ENCODE measurements around the gene RNF214. TPM values are rescaled to one million over a fixed set of nuclear protein-coding genes. Genes with fewer than 3 reads are reported as not detected.

Gene RNF214
- total and polyA plus RNA-seq, 8 donors = 6.7 to 21.6 (median 11.0) TPM

GRCh38 chr11:117300283-117300663 lies 67.8 kb downstream of the RNF214 start:
- H3K27ac ChIP-seq = peak overlapping the region in 4 of 5 donors; percentile 4 to 18 (median 14)
- TF ChIP-seq CTCF (IDR thresholded peaks at IDR 0.05) (no peak), POLR2AphosphoS5 (IDR thresholded peaks at IDR 0.05) (no peak), POLR2A (IDR thresholded peaks at IDR 0.05) (no peak), EP300 (IDR thresholded peaks at IDR 0.05) (no peak)
- peaks cover 12 to 23% (median 17%) of the 10 kb centered on the region in 4 donors for H3K4me1 ChIP-seq
- H3K4me3 ChIP-seq = peak overlapping the region in 2 of 4 donors; percentile 12 to 21
- peak in 1 of 2 donors; percentile 84 for DNase-seq
- H3K9me3 ChIP-seq = no peaks in the 10 kb centered on the region
- peaks cover 0 to 11% (median 6%) of the 10 kb centered on the region in 4 donors for H3K36me3 ChIP-seq
- H3K27me3 ChIP-seq = no peaks in the 10 kb centered on the region
- 15 to 32% (median 28%) methylated on average over 15 to 17 of the region's 17 CpGs for WGBS, 5 donors
- intact Hi-C loops (cut with DNase I; ENCODE audit: low total_unique reads) = no loop called here

GRCh38 chr11:117300773-117301172 lies 68.3 kb downstream of the RNF214 start:
- Histone ChIP-seq H3K27me3 (no peaks in the 10 kb centered on the region), H3K4me1 (peaks cover 12 to 23% (median 17%) of the 10 kb centered on the region in 4 donors), H3K36me3 (peaks cover 0 to 6% (median under 1%) of the 10 kb centered on the region in 4 donors), H3K9me3 (no peaks in the 10 kb centered on the region), H3K27ac (peak overlapping the region in 2 of 5 donors; percentile 14 to 16), H3K4me3 (peak overlapping the region in 2 of 4 donors; percentile 12 to 21)
- peak in 1 of 2 donors; percentile 35 for DNase-seq
- TF ChIP-seq POLR2AphosphoS5 (IDR thresholded peaks at IDR 0.05) = no peak
- intact Hi-C loops (cut with DNase I; ENCODE audit: low total_unique reads) = no loop called here
- 56 to 81% (median 70%) methylated on average over 5 of the region's 5 CpGs for WGBS, 5 donors

- H3K27me3 ChIP-seq = no peaks in the 10 kb centered on the region
- peaks cover 12 to 23% (median 17%) of the 10 kb centered on the region in 4 donors for H3K4me1 ChIP-seq
- DNase-seq = no peak
- H3K27ac ChIP-seq = no peak overlapping the region
- WGBS, 5 donors = 83 to 95% (median 90%) methylated on average over 6 to 7 of the region's 7 CpGs
- no peaks in the 10 kb centered on the region for H3K9me3 ChIP-seq
- H3K36me3 ChIP-seq = peaks cover 0 to 14% (median 0%) of the 10 kb centered on the region in 4 donors
- TF ChIP-seq CTCF (IDR thresholded peaks at IDR 0.05) (no peak), EP300 (IDR thresholded peaks at IDR 0.05) (no peak), POLR2AphosphoS5 (IDR thresholded peaks at IDR 0.05) (no peak), POLR2A (IDR thresholded peaks at IDR 0.05) (no peak)
- intact Hi-C loops (cut with DNase I; ENCODE audit: low total_unique reads) = no loop called here
- H3K4me3 ChIP-seq = no peak overlapping the region
Observed at GRCh38 chr11:117302228-117302627, 69.8 kb downstream of the RNF214 start.

- 51 to 73% (median 57%) methylated on average over 4 of the region's 4 CpGs for WGBS, 5 donors
- Histone ChIP-seq H3K4me3 (no peak overlapping the region), H3K9me3 (no peaks in the 10 kb centered on the region), H3K27me3 (no peaks in the 10 kb centered on the region), H3K36me3 (peaks cover 0 to 14% (median 0%) of the 10 kb centered on the region in 4 donors), H3K27ac (no peak overlapping the region), H3K4me1 (peaks cover 12 to 23% (median 17%) of the 10 kb centered on the region in 4 donors)
- no peak for DNase-seq
- TF ChIP-seq CTCF (IDR thresholded peaks at IDR 0.05) (no peak), EP300 (IDR thresholded peaks at IDR 0.05) (no peak), POLR2AphosphoS5 (IDR thresholded peaks at IDR 0.05) (no peak), POLR2A (IDR thresholded peaks at IDR 0.05) (no peak)
- intact Hi-C loops (cut with DNase I; ENCODE audit: low total_unique reads) = no loop called here
Observed at GRCh38 chr11:117303101-117303500, 70.6 kb downstream of the RNF214 start.

- Histone ChIP-seq H3K27ac (no peak overlapping the region), H3K9me3 (no peaks in the 10 kb centered on the region), H3K4me1 (peaks cover 12 to 23% (median 17%) of the 10 kb centered on the region in 4 donors), H3K4me3 (no peak overlapping the region), H3K27me3 (no peaks in the 10 kb centered on the region), H3K36me3 (peaks cover 0 to 14% (median 0%) of the 10 kb centered on the region in 4 donors)
- 82 to 86% (median 85%) methylated on average over 5 of the region's 5 CpGs for WGBS, 5 donors
- intact Hi-C loops (cut with DNase I; ENCODE audit: low total_unique reads) = no loop called here
- TF ChIP-seq CTCF (IDR thresholded peaks at IDR 0.05) (no peak), POLR2A (IDR thresholded peaks at IDR 0.05) (no peak), EP300 (IDR thresholded peaks at IDR 0.05) (no peak), POLR2AphosphoS5 (IDR thresholded peaks at IDR 0.05) (no peak)
- no peak for DNase-seq
Observed at GRCh38 chr11:117303646-117304315, 71.3 kb downstream of the RNF214 start.

Data from stomach (tissue), 9 donors.